Nephron (organoid): Measurements from ENCODE around the gene STAT4.

Experiments
- H3K27ac Mint-ChIP-seq, 3 experiments: 2 replicates each; pipeline ENCODE4 v1.8.0; 2020; ENCODE audit warnings: mixed read lengths in 3 of 3, mild to moderate bottlenecking in 2 of 3, moderate library complexity in 1 of 3
- H3K27me3 Mint-ChIP-seq: 2 replicates; pipeline ENCODE4 v1.8.0; 2021; ENCODE audit warnings: low read depth, mild to moderate bottlenecking, moderate library complexity, mixed read lengths
- H3K36me3 Mint-ChIP-seq: 2 replicates; pipeline ENCODE4 v1.8.0; 2020; ENCODE audit warnings: low read depth, mixed read lengths
- H3K4me1 Mint-ChIP-seq: 2 replicates; pipeline ENCODE4 v1.8.0; 2020; ENCODE audit warnings: mixed read lengths
- H3K4me3 Mint-ChIP-seq, 3 experiments: 2 replicates each; pipeline ENCODE4 v1.8.0; 2020; ENCODE audit warnings: mild to moderate bottlenecking in 3 of 3, mixed read lengths in 3 of 3, moderate library complexity in 2 of 3
- H3K9me3 Mint-ChIP-seq: 2 replicates; pipeline ENCODE4 v1.8.0; 2020; ENCODE audit warnings: mixed read lengths
- TF ChIP-seq, protein P1 (sequence below), 3 experiments: fragments of 200-600 bp; sonication (generic); IDR thresholded peaks; one replicate each; pipeline ENCODE4 v1.5.0; 2021; ENCODE audit warnings: antibody characterized with exemption in 3 of 3; ENCODE audit not compliant: unreplicated experiment in 3 of 3

Gene STAT4

DNA sequence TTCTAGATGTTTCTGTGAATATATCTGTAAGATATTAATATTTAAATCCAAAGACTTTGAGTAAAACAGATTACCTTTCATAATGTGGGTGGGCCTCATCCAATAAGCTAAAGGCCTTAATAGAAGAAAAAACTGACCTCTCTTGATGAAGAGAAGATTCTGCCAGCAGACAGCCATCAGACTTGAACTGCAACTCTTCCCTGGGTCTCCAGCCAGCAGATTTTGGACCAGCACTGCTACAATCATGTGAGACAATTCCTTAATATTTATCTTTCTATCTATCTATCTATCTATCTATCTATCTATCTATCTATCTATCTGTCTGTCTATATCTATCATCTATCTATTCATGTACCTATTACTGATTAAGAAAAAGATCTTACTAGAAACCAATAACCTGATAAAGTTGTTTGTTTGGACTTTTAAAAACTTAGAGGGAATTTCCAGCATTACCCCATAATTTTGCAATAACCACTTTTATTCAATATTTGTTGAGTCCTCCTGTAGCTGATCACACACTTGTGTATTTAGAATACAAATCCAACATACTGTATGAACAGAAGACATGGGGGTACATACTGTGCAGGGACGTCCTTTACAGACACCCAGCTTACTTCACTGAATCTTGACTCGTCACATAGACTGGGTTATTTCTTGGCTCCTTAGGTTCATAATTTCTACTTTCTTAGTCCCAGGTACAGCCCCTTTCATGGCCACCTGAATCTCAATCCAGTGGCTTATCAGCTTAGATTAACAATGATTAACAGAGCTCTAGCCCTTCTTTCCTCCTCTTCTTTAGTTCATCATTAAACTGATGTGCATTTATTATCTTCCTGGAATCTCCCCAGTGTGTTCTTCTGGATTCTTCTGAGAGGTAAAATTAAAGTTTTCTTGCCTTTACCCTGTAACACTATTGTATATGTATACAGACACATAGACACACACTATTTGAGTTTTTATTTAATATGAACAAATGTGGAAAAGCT, 27.2 kb upstream of the STAT4 start:
- Mint-ChIP-seq H3K36me3 (no peaks in the 10 kb centered on the region), H3K27ac (no peak overlapping the region), H3K4me1 (peaks cover 12% of the 10 kb centered on the region), H3K9me3 (no peaks in the 10 kb centered on the region), H3K4me3 (no peak overlapping the region), H3K27me3 (peaks cover 4% of the 10 kb centered on the region)
- TF ChIP-seq, protein P1, sequence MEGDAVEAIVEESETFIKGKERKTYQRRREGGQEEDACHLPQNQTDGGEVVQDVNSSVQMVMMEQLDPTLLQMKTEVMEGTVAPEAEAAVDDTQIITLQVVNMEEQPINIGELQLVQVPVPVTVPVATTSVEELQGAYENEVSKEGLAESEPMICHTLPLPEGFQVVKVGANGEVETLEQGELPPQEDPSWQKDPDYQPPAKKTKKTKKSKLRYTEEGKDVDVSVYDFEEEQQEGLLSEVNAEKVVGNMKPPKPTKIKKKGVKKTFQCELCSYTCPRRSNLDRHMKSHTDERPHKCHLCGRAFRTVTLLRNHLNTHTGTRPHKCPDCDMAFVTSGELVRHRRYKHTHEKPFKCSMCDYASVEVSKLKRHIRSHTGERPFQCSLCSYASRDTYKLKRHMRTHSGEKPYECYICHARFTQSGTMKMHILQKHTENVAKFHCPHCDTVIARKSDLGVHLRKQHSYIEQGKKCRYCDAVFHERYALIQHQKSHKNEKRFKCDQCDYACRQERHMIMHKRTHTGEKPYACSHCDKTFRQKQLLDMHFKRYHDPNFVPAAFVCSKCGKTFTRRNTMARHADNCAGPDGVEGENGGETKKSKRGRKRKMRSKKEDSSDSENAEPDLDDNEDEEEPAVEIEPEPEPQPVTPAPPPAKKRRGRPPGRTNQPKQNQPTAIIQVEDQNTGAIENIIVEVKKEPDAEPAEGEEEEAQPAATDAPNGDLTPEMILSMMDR (IDR thresholded peaks at IDR 0.05; ENCODE audit: unreplicated experiment in 3 of 3) = no peak

DNA sequence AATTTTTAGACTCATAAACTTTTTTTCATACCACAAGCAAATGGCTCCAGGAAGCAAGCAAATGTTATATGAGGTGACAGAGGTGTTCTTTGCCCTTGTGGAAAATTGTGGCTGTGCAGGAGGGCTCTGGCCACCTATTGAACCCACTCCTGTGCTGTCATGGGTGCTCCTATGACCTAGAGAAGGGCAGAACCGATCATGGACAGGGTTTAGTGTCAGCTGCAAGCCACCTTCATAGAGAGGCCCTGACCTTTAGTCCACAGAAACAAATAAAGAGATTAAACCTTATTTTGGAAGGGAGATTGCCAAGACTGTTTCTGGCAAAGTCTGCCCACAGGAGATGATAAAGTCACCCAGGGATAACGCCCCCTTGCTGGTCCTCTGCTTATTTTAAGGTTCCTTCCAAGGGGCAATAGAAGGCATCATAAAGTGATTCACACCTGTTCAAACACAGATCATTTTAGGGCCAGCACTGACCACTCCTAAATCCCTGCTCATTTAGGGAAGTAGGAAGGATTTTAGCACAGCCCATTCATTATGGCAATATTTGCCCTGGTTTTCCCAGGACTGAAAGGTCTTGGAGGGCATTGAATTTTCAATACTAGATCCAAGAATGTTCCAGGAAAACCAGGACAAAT, 26.1 kb upstream of the STAT4 start:
- peaks cover 24% of the 10 kb centered on the region for H3K4me1 Mint-ChIP-seq
- no peaks in the 10 kb centered on the region for H3K9me3 Mint-ChIP-seq
- no peak overlapping the region for H3K27ac Mint-ChIP-seq
- no peaks in the 10 kb centered on the region for H3K36me3 Mint-ChIP-seq
- H3K4me3 Mint-ChIP-seq = no peak overlapping the region
- peaks cover 4% of the 10 kb centered on the region for H3K27me3 Mint-ChIP-seq
- TF ChIP-seq, protein P1 (IDR thresholded peaks at IDR 0.05; ENCODE audit: unreplicated experiment in 3 of 3) = no peak

DNA sequence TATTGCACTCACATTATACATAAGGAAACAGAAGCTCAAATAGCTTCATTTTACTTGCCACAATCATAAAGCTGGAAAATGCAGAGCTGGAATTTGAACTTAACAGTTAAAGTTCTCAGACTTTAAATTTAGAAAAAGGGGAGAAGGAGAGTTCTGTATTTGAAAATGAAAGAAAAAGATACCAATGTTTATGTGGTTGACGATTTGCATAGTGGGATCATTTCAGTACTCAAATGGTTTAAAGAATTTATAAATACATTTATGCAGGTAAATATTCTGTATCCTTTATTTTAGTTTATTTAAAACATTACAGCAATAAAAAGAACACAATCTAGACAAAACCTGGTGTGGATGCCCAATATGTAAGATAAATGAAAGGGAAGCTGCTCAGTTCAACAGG, 25.5 kb upstream of the STAT4 start:
- Mint-ChIP-seq H3K4me1 (peaks cover 30% of the 10 kb centered on the region), H3K4me3 (no peak overlapping the region), H3K27me3 (peaks cover 4% of the 10 kb centered on the region), H3K27ac (no peak overlapping the region), H3K36me3 (no peaks in the 10 kb centered on the region), H3K9me3 (no peaks in the 10 kb centered on the region)
- TF ChIP-seq, protein P1 (IDR thresholded peaks at IDR 0.05; ENCODE audit: unreplicated experiment in 3 of 3) = no peak

DNA sequence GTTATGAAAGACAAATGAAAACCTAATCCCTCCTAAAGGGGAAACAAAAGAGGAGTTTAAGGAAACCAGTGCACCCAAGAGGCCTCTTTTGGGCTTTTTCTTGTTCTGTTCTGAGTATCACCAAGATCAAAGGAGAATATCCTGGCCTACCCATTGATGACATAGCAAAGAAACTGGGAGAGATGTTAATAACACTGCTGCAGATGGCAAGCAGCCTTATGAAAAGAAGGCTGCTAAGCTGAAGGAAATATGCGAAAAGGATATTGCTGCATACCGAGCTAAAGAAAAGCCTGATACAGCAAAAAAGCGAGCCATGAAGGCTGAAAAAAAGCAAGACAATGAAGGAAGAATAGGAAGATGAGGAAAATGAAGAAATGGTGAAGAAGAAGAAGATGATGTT, 23.6 kb upstream of the STAT4 start:
- TF ChIP-seq, protein P1 (IDR thresholded peaks at IDR 0.05; ENCODE audit: unreplicated experiment in 3 of 3) = no peak
- Mint-ChIP-seq H3K4me3 (no peak overlapping the region), H3K9me3 (no peaks in the 10 kb centered on the region), H3K36me3 (no peaks in the 10 kb centered on the region), H3K4me1 (peaks cover 36% of the 10 kb centered on the region), H3K27me3 (peaks cover 4% of the 10 kb centered on the region), H3K27ac (peak overlapping the region in 2 of 3 experiments; percentile 21 to 26)

DNA sequence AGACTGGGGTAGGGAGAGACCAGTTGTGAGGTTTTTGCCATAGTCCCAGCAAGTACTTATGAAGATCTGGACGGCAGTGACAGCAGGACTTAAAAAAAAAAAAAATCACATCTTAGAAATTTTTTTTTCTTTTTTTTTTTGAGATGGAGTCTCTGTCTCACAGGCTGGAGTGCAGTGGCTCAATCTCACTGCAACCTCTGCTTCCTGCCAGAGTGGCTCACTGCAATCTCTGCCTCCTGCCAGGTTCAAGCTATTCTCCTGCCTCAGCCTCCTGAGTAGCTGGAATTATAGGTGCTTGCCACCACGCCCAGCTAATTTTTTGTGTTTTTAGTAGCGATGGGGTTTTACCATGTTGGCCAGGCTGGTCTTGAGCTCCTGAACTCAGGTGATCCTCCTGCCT, 22.4 kb upstream of the STAT4 start:
- Mint-ChIP-seq H3K27ac (peak overlapping the region in 1 of 3 experiments; percentile 83), H3K4me3 (no peak overlapping the region), H3K9me3 (no peaks in the 10 kb centered on the region), H3K4me1 (peaks cover 36% of the 10 kb centered on the region), H3K27me3 (peaks cover 4% of the 10 kb centered on the region), H3K36me3 (no peaks in the 10 kb centered on the region)
- TF ChIP-seq, protein P1 (IDR thresholded peaks at IDR 0.05; ENCODE audit: unreplicated experiment in 3 of 3) = no peak
